Tibial nerve (tissue), 4 donors: ENCODE data around the gene THEMIS. TPM values are rescaled to one million over a fixed set of nuclear protein-coding genes. Genes with fewer than 3 reads are reported as not detected.

Source experiments
- DNase-seq, 2 donors: peaks; one replicate each; pipeline ENCODE4 v3.0.0-alpha.2; 2019; ENCODE audit warnings: low spot score in 2 of 2
- H3K27ac ChIP-seq, 4 donors: fragments of 200-600 bp; sonication (generic) in 3 of 4; one replicate each; pipeline ENCODE4 v1.5.1; 2017 to 2019; ENCODE audit warnings: mild to moderate bottlenecking in 1 of 4
- H3K27me3 ChIP-seq, 2 donors: fragments of 200-600 bp; sonication (generic) in 1 of 2; one replicate each; pipeline versions ENCODE4 v1.5.1 to v1.6.0; 2017 to 2019
- H3K36me3 ChIP-seq, 3 donors: fragments of 200-600 bp; sonication (generic); one replicate each; pipeline ENCODE4 v1.5.1; 2018 to 2019
- H3K4me1 ChIP-seq, 4 donors: fragments of 200-600 bp; sonication (generic) in 3 of 4; one replicate each; pipeline ENCODE4 v1.5.1; 2017 to 2019
- H3K4me3 ChIP-seq, 4 donors: fragments of 200-600 bp; sonication (generic) in 3 of 4; one replicate each; pipeline ENCODE4 v1.5.1; 2017 to 2019; ENCODE audit warnings: mild to moderate bottlenecking in 1 of 4, moderate library complexity in 1 of 4
- H3K9me3 ChIP-seq, 4 donors: fragments of 200-600 bp; sonication (generic) in 3 of 4; one replicate each; pipeline ENCODE4 v1.5.1; 2017 to 2019
- EP300 ChIP-seq, 2 donors: sonication (generic); formaldehyde crosslinking; IDR thresholded peaks; one replicate each; pipeline ENCODE4 v1.6.1; 2017; ENCODE audit warnings: antibody characterized with exemption in 2 of 2, mild to moderate bottlenecking in 1 of 2
- POLR2A ChIP-seq, 2 donors: fragments of 450-650 bp; IDR thresholded peaks; one replicate each; pipeline ENCODE4 v1.6.1; 2017; ENCODE audit warnings: antibody characterized with exemption in 2 of 2, mild to moderate bottlenecking in 2 of 2, moderate library complexity in 2 of 2
- WGBS, 2 donors: methylation state at CpG; one replicate each; pipeline ENCODE4 v1.1.5; 2018; 5-methylcytosine and 5-hydroxymethylcytosine counted together
- total RNA-seq, 4 donors: library from RNA; depleted of rRNA; stranded (reverse); fragments of >200 nt; gene quantifications; one replicate each; pipeline ENCODE4 v1.1.0, GENCODE V29; 2016
- TF ChIP-seq, protein P1 (sequence below), 5 experiments: fragments of 200-600 bp in 3 of 5; fragments of 450-650 bp in 2 of 5; sonication (generic) in 3 of 5; IDR thresholded peaks; one replicate each; pipeline ENCODE4 v1.5.1; 2016 to 2019; ENCODE audit warnings: antibody characterized with exemption in 5 of 5, mild to moderate bottlenecking in 3 of 5, moderate library complexity in 2 of 5

THEMIS gene
- total RNA-seq, result under 1 TPM; 0.22 to 0.98 (median 0.57) TPM

GRCh38 chr6:127900935-127901334 lies at the start of gene THEMIS:
TSS of gene THEMIS (minus strand) at chr6:127901058. CDS start at chr6:127900932, 126 bp downstream.
- H3K27me3 ChIP-seq, result no peaks in the 10 kb centered on the region
- H3K4me1 ChIP-seq, result no peaks in the 10 kb centered on the region
- no peak for DNase-seq
- H3K9me3 ChIP-seq, result peaks cover 0 to 12% (median 0%) of the 10 kb centered on the region in 4 donors
- 79 to 94% methylated on average over 2 of the region's 2 CpGs for WGBS, 2 donors
- H3K27ac ChIP-seq, result peak within 1 kb of the TSS in 1 of 4 donors; percentile 14
- H3K4me3 ChIP-seq, result peak within 1 kb of the TSS in 1 of 4 donors; percentile 6
- TF ChIP-seq POLR2A (IDR thresholded peaks at IDR 0.05) (no peak), EP300 (IDR thresholded peaks at IDR 0.05) (no peak)
- TF ChIP-seq, protein P1, sequence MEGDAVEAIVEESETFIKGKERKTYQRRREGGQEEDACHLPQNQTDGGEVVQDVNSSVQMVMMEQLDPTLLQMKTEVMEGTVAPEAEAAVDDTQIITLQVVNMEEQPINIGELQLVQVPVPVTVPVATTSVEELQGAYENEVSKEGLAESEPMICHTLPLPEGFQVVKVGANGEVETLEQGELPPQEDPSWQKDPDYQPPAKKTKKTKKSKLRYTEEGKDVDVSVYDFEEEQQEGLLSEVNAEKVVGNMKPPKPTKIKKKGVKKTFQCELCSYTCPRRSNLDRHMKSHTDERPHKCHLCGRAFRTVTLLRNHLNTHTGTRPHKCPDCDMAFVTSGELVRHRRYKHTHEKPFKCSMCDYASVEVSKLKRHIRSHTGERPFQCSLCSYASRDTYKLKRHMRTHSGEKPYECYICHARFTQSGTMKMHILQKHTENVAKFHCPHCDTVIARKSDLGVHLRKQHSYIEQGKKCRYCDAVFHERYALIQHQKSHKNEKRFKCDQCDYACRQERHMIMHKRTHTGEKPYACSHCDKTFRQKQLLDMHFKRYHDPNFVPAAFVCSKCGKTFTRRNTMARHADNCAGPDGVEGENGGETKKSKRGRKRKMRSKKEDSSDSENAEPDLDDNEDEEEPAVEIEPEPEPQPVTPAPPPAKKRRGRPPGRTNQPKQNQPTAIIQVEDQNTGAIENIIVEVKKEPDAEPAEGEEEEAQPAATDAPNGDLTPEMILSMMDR (IDR thresholded peaks at IDR 0.05), result no peak
- H3K36me3 ChIP-seq, result no peaks in the 10 kb centered on the region

GRCh38 chr6:127949251-127949650 lies 48.4 kb upstream of the THEMIS start:
- TF ChIP-seq POLR2A (IDR thresholded peaks at IDR 0.05), result no peak
- TF ChIP-seq, protein P1 (IDR thresholded peaks at IDR 0.05), result no peak
- no peak for TF ChIP-seq EP300 (IDR thresholded peaks at IDR 0.05)
- Histone ChIP-seq H3K4me3 (no peak overlapping the region), H3K27me3 (no peaks in the 10 kb centered on the region), H3K27ac (no peak overlapping the region), H3K4me1 (no peaks in the 10 kb centered on the region), H3K9me3 (peaks cover 0 to 4% (median 0%) of the 10 kb centered on the region in 4 donors), H3K36me3 (no peaks in the 10 kb centered on the region)
- 81 to 97% methylated on average over 3 of the region's 3 CpGs for WGBS, 2 donors
- DNase-seq, result no peak

- H3K27me3 ChIP-seq, result no peaks in the 10 kb centered on the region
- H3K4me1 ChIP-seq, result no peaks in the 10 kb centered on the region
- peaks cover 0 to 4% (median 0%) of the 10 kb centered on the region in 4 donors for H3K9me3 ChIP-seq
- TF ChIP-seq POLR2A (IDR thresholded peaks at IDR 0.05) (no peak), EP300 (IDR thresholded peaks at IDR 0.05) (no peak)
- TF ChIP-seq, protein P1 (IDR thresholded peaks at IDR 0.05), result no peak
- H3K36me3 ChIP-seq, result no peaks in the 10 kb centered on the region
- H3K4me3 ChIP-seq, result no peak overlapping the region
- no peak for DNase-seq
- WGBS, 2 donors, result 91 to 99% methylated on average over 2 of the region's 2 CpGs
- no peak overlapping the region for H3K27ac ChIP-seq
Measured at GRCh38 chr6:127946388-127946787, 45.5 kb upstream of the THEMIS start.

- WGBS, 2 donors, result 87 to 93% methylated on average over 3 of the region's 3 CpGs
- Histone ChIP-seq H3K4me1 (no peaks in the 10 kb centered on the region), H3K36me3 (no peaks in the 10 kb centered on the region), H3K27me3 (no peaks in the 10 kb centered on the region), H3K27ac (no peak overlapping the region), H3K9me3 (peaks cover 0 to 4% (median 0%) of the 10 kb centered on the region in 4 donors), H3K4me3 (no peak overlapping the region)
- no peak for DNase-seq
- TF ChIP-seq, protein P1 (IDR thresholded peaks at IDR 0.05), result no peak
- TF ChIP-seq EP300 (IDR thresholded peaks at IDR 0.05) (no peak), POLR2A (IDR thresholded peaks at IDR 0.05) (no peak)
Measured at GRCh38 chr6:127945434-127946097, 44.7 kb upstream of the THEMIS start.

DNA sequence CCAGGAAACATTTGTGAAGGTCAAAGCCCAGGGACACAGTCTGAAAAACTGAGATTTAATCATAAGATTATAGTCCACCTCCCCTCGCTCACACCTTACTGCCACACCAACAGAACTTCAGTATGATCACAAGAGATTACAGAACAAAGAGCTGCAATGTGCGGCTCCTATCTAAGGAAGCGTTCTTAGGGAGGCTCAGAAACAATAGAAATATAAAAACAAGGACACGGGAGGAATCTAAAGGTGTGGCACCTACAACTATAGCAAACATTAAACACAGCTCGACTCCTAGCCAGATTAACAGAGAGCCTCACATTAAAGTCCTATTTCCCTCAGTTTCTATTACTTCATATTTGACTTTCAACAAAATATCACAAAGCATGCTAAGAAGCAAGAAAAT lies 40.4 kb upstream of the THEMIS start:
- Histone ChIP-seq H3K36me3 (no peaks in the 10 kb centered on the region), H3K4me3 (no peak overlapping the region), H3K9me3 (peaks cover 0 to 2% (median 0%) of the 10 kb centered on the region in 4 donors), H3K4me1 (peaks cover 0 to 5% (median 0%) of the 10 kb centered on the region in 4 donors), H3K27ac (no peak overlapping the region), H3K27me3 (no peaks in the 10 kb centered on the region)
- WGBS, 2 donors, result 92% methylated on average over 5 of the region's 5 CpGs
- no peak for DNase-seq
- TF ChIP-seq POLR2A (IDR thresholded peaks at IDR 0.05), result no peak
- TF ChIP-seq, protein P1 (IDR thresholded peaks at IDR 0.05), result no peak
- TF ChIP-seq EP300 (IDR thresholded peaks at IDR 0.05), result no peak
